ENCODE measurements around the gene NFYA.

The NFYA gene

DNA sequence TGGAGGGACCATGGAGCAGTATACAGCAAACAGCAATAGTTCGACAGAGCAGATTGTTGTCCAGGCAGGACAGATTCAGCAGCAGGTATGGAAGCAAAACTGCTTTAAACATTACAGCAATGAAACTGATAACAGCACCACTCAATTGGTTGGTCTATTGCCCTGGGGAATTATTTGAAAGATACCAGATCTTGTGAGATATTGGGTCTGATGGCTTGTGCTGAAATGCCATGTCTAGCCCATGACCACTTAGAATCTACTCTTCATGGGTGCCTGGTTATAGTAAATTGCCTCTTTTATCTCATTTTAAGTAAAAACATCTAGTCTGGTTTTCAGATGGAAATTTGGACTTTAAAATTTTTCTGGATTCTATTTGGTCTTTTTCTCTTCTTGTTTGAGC, 6.3 kb downstream of the NFYA start:
- no peak overlapping the region for H3K9ac ChIP-seq
- H3K9me3 ChIP-seq, result no peaks in the 10 kb centered on the region
- peaks cover 100% of the 10 kb centered on the region for H4K20me1 ChIP-seq
- no peaks in the 10 kb centered on the region for H3K27me3 ChIP-seq
- peaks cover 66% of the 10 kb centered on the region for H3K4me1 ChIP-seq
- TF ChIP-seq Cebpa-rat (IDR thresholded peaks at IDR 0.05), result no peak
- peak overlapping the region; percentile 27 for H3K4me2 ChIP-seq
- peaks cover 70% of the 10 kb centered on the region for H3K36me3 ChIP-seq
- no peak overlapping the region for H3K4me3 ChIP-seq
- H3K27ac ChIP-seq, result no peak overlapping the region

GRCh38 chr6:41080621-41081020, 7.8 kb downstream of the NFYA start:
- H4K20me1 ChIP-seq, result peaks cover 100% of the 10 kb centered on the region
- H3K27ac ChIP-seq, result no peak overlapping the region
- TF ChIP-seq Cebpa-rat (IDR thresholded peaks at IDR 0.05), result no peak
- peaks cover 82% of the 10 kb centered on the region for H3K36me3 ChIP-seq
- H3K27me3 ChIP-seq, result no peaks in the 10 kb centered on the region
- no peak overlapping the region for H3K4me3 ChIP-seq
- H3K4me2 ChIP-seq, result peak overlapping the region; percentile 38; the same call in 1 of the 2 replicates
- H3K4me1 ChIP-seq, result peaks cover 51% of the 10 kb centered on the region
- H3K9me3 ChIP-seq, result no peaks in the 10 kb centered on the region
- no peak overlapping the region for H3K9ac ChIP-seq

DNA sequence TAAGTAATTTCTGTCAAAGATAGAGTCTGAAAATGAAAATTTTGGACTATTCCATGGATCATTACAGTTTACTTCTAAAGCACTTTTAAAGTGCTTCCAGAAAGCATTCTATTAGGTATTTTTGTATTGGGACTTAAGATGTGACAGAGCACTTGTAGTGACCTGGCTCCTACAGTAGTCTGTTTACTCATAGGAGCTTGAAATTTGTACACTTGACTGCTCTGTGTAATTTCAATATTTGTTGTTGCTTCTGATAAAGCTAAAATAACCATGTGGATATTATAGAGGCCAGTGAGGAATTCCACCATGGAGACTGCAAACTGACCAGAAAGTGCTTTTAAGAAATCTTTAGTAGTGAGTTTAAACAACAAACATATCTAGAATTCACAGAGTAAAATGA, 10.3 kb downstream of the NFYA start:
- peaks cover 28% of the 10 kb centered on the region for H3K4me1 ChIP-seq
- peaks cover 92% of the 10 kb centered on the region for H3K36me3 ChIP-seq
- no peak overlapping the region for H3K27ac ChIP-seq
- H3K4me2 ChIP-seq, result no peak overlapping the region
- H3K9me3 ChIP-seq, result no peaks in the 10 kb centered on the region
- no peak for TF ChIP-seq Cebpa-rat (IDR thresholded peaks at IDR 0.05)
- H3K4me3 ChIP-seq, result no peak overlapping the region
- peaks cover 99% of the 10 kb centered on the region for H4K20me1 ChIP-seq
- no peak overlapping the region for H3K9ac ChIP-seq
- H3K27me3 ChIP-seq, result no peaks in the 10 kb centered on the region

DNA sequence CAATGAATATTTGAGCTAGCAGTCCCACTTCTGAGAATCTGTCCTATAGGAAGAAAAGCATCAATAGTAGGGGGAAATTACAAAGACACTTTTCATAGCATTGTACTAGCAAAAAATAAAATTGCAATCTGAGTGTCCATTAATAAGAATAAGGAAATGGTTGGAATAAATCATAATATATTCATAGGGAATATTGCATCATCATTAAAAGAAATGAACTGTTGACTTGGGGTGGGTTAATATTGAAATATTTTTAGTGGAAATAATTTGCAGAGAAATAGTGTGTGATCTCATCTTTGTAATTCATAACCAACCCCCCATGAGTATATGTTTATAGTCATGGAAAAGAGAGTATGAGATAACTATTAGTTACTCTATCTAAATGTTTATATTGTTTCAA, 12.4 kb downstream of the NFYA start:
- Histone ChIP-seq H3K27ac (no peak overlapping the region), H3K9ac (no peak overlapping the region), H3K9me3 (no peaks in the 10 kb centered on the region), H3K4me3 (no peak overlapping the region), H3K36me3 (peaks cover 97% of the 10 kb centered on the region), H3K4me2 (no peak overlapping the region), H3K27me3 (no peaks in the 10 kb centered on the region), H3K4me1 (peaks cover 7% of the 10 kb centered on the region), H4K20me1 (peaks cover 99% of the 10 kb centered on the region)
- TF ChIP-seq Cebpa-rat (IDR thresholded peaks at IDR 0.05), result no peak

- no peaks in the 10 kb centered on the region for H3K4me1 ChIP-seq
- H3K9ac ChIP-seq, result no peak overlapping the region
- no peak overlapping the region for H3K4me3 ChIP-seq
- H3K27me3 ChIP-seq, result no peaks in the 10 kb centered on the region
- no peak overlapping the region for H3K27ac ChIP-seq
- H4K20me1 ChIP-seq, result peaks cover 99% of the 10 kb centered on the region
- H3K9me3 ChIP-seq, result no peaks in the 10 kb centered on the region
- TF ChIP-seq Cebpa-rat (IDR thresholded peaks at IDR 0.05), result no peak
- H3K36me3 ChIP-seq, result peaks cover 97% of the 10 kb centered on the region
- H3K4me2 ChIP-seq, result no peak overlapping the region
These were observed 15.7 kb downstream of the NFYA start for GRCh38 chr6:41088451-41088850.

GRCh38 chr6:41090841-41091761, 18.3 kb downstream of the NFYA start:
- H3K4me3 ChIP-seq, result no peak overlapping the region
- peaks cover 99% of the 10 kb centered on the region for H4K20me1 ChIP-seq
- peaks cover 97% of the 10 kb centered on the region for H3K36me3 ChIP-seq
- H3K9ac ChIP-seq, result no peak overlapping the region
- no peak overlapping the region for H3K4me2 ChIP-seq
- H3K27ac ChIP-seq, result no peak overlapping the region
- H3K4me1 ChIP-seq, result no peaks in the 10 kb centered on the region
- TF ChIP-seq Cebpa-rat (IDR thresholded peaks at IDR 0.05), result no peak
- no peaks in the 10 kb centered on the region for H3K9me3 ChIP-seq
- no peaks in the 10 kb centered on the region for H3K27me3 ChIP-seq

GRCh38 chr6:41092421-41093140, 19.8 kb downstream of the NFYA start:
- Histone ChIP-seq H3K4me3 (no peak overlapping the region), H3K27me3 (no peaks in the 10 kb centered on the region), H3K27ac (no peak overlapping the region), H3K9me3 (no peaks in the 10 kb centered on the region), H3K4me2 (no peak overlapping the region), H3K36me3 (peaks cover 100% of the 10 kb centered on the region), H4K20me1 (peaks cover 100% of the 10 kb centered on the region), H3K9ac (no peak overlapping the region), H3K4me1 (no peaks in the 10 kb centered on the region)
- no peak for TF ChIP-seq Cebpa-rat (IDR thresholded peaks at IDR 0.05)

GRCh38 chr6:41093729-41094128, 21.0 kb downstream of the NFYA start:
- H3K4me3 ChIP-seq, result no peak overlapping the region
- peaks cover 100% of the 10 kb centered on the region for H4K20me1 ChIP-seq
- no peaks in the 10 kb centered on the region for H3K27me3 ChIP-seq
- H3K4me2 ChIP-seq, result no peak overlapping the region
- H3K36me3 ChIP-seq, result peaks cover 100% of the 10 kb centered on the region
- H3K9me3 ChIP-seq, result no peaks in the 10 kb centered on the region
- no peak for TF ChIP-seq Cebpa-rat (IDR thresholded peaks at IDR 0.05)
- H3K4me1 ChIP-seq, result no peaks in the 10 kb centered on the region
- no peak overlapping the region for H3K27ac ChIP-seq
- no peak overlapping the region for H3K9ac ChIP-seq

DNA sequence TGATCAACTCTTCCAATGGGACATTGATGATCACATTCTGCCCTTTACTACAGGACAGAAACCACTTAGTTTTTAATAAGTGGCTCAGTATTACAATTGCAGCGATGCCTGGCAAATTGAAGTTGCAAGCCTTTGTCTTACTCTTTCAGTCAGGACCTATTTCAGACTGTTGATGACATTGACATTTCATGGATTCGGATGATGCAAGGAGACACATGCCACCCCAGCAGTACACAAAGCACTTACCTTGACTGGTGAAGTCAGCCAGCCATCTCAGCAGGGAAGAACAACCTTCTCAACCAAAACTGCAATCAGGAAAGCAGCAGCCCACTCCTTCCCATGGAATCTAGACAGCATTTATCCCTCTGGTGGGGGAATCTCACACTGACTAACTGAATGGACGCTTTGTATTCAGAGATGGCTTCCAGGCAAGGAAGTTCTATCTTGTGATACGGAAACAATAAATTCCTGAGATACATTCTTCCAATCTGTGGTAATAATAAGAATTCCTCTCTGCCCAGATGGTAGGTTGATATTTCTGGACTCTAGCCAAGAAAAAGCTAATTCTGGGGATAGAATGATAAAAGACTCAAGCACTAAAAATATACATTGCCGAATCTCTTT, 24.8 kb downstream of the NFYA start:
- no peaks in the 10 kb centered on the region for H3K9me3 ChIP-seq
- no peak overlapping the region for H3K4me2 ChIP-seq
- H4K20me1 ChIP-seq, result peaks cover 100% of the 10 kb centered on the region
- H3K27me3 ChIP-seq, result no peaks in the 10 kb centered on the region
- H3K9ac ChIP-seq, result no peak overlapping the region
- no peaks in the 10 kb centered on the region for H3K4me1 ChIP-seq
- H3K27ac ChIP-seq, result no peak overlapping the region
- TF ChIP-seq Cebpa-rat (IDR thresholded peaks at IDR 0.05), result no peak
- H3K36me3 ChIP-seq, result peaks cover 95% of the 10 kb centered on the region
- no peak overlapping the region for H3K4me3 ChIP-seq

GRCh38 chr6:41098366-41098765, 25.6 kb downstream of the NFYA start:
- peaks cover 87% of the 10 kb centered on the region for H3K36me3 ChIP-seq
- no peak overlapping the region for H3K9ac ChIP-seq
- H3K4me3 ChIP-seq, result no peak overlapping the region
- peaks cover 92% of the 10 kb centered on the region for H4K20me1 ChIP-seq
- no peaks in the 10 kb centered on the region for H3K4me1 ChIP-seq
- H3K9me3 ChIP-seq, result no peaks in the 10 kb centered on the region
- TF ChIP-seq Cebpa-rat (IDR thresholded peaks at IDR 0.05), result no peak
- H3K27me3 ChIP-seq, result no peaks in the 10 kb centered on the region
- no peak overlapping the region for H3K27ac ChIP-seq
- H3K4me2 ChIP-seq, result no peak overlapping the region

Measured in BLaER1 (cell line).